Measurements from ENCODE around the gene SDK2. TPM values are rescaled to one million over a fixed set of nuclear protein-coding genes. Genes with fewer than 3 reads are reported as not detected.

Gene SDK2
- total and polyA plus RNA-seq, 2 experiments from 2014 or later, result 0.74 to 5.1 TPM

DNA sequence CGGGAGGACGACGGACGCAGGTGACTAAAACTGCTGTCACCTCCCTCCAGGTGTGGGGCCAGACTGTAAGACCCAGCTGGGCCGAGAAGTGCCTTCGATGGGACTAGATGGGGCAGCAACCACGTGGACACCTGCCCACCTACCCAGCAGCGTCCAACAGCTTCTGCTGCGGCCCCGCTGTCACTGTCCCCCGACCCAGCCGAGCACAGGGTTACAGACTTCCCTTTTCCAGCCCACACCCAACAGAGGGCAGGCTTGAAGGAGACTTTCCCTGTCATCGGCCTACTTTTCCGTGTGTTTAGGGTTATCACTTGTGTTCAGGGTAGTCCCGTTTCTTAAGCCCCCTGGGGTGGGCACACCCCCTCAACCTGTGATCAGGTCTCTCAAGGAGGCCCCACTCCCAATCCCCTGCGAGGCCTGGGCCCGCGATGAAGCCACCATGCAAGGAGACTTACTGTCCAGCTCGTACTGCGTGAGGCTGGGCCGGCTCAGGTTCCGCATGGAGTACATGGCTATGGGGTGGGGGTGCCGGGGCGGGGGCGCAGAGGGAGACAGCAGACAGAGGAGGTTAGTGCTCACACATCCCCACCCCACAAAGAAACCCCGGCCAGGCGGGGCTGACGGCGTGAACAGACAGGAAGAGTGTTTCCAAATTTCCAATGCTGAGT, 263.7 kb downstream of the SDK2 start:
- peaks cover 5% of the 10 kb centered on the region for H3K27me3 Mint-ChIP-seq (ENCODE audit: insufficient read depth, low read depth, poor library complexity)
- Histone ChIP-seq H4K20me1 (replicated peaks; ENCODE audit: insufficient read depth) (no peaks in the 10 kb centered on the region), H3F3A (replicated peaks; ENCODE audit: low read depth) (no peaks in the 10 kb centered on the region), H3K27me3 (ENCODE audit: insufficient read depth) (no peaks in the 10 kb centered on the region), H3K9me2 (ENCODE audit: insufficient read depth) (no peaks in the 10 kb centered on the region), H3K4me3 (no peak overlapping the region), H2AFZ (no peak overlapping the region), H3K4me2 (no peak overlapping the region), H3K79me2 (replicated peaks; ENCODE audit: insufficient read depth) (no peaks in the 10 kb centered on the region), H3K4me1 (ENCODE audit: insufficient read depth) (no peaks in the 10 kb centered on the region), H3K36me3 (ENCODE audit: insufficient read depth) (no peaks in the 10 kb centered on the region), H3K27ac (ENCODE audit: low read depth) (no peak overlapping the region)
- H3K4me1 Mint-ChIP-seq, result peaks cover 3% of the 10 kb centered on the region; the same call in 1 of the 3 replicates
- H3K36me3 Mint-ChIP-seq (ENCODE audit: low read depth), result no peaks in the 10 kb centered on the region
- no peaks in the 10 kb centered on the region for H3K9me3 Mint-ChIP-seq
- DNase-seq (ENCODE audit: low spot score), result no peak
- H3K27ac Mint-ChIP-seq, result no peak overlapping the region
- H3K4me3 Mint-ChIP-seq, result no peak overlapping the region
- ATAC-seq, result peak; percentile 41; the same call in 2 of the 3 replicates
- TF ChIP-seq CREB1 (CRISPR knock-in tag; IDR thresholded peaks at IDR 0.05; ENCODE audit: low read depth) (no peak), ZNF331 (CRISPR knock-in tag; IDR thresholded peaks at IDR 0.05; ENCODE audit: low read depth) (no peak), EZH2phosphoT487 (IDR thresholded peaks at IDR 0.05; ENCODE audit: unreplicated experiment) (no peak), EZH2 (IDR thresholded peaks at IDR 0.05; ENCODE audit: low read depth, unreplicated experiment) (no peak), POLR2AphosphoS5 (IDR thresholded peaks at IDR 0.05; ENCODE audit: low read depth) (no peak), NANOG (IDR thresholded peaks at IDR 0.05; ENCODE audit: borderline replicate concordance) (no peak), ZNF114 (CRISPR knock-in tag; IDR thresholded peaks at IDR 0.05) (no peak), JUNB (IDR thresholded peaks at IDR 0.05; ENCODE audit: unreplicated experiment) (no peak), STAT1 (IDR thresholded peaks at IDR 0.05; ENCODE audit: unreplicated experiment) (no peak)
- TF ChIP-seq, protein P1, sequence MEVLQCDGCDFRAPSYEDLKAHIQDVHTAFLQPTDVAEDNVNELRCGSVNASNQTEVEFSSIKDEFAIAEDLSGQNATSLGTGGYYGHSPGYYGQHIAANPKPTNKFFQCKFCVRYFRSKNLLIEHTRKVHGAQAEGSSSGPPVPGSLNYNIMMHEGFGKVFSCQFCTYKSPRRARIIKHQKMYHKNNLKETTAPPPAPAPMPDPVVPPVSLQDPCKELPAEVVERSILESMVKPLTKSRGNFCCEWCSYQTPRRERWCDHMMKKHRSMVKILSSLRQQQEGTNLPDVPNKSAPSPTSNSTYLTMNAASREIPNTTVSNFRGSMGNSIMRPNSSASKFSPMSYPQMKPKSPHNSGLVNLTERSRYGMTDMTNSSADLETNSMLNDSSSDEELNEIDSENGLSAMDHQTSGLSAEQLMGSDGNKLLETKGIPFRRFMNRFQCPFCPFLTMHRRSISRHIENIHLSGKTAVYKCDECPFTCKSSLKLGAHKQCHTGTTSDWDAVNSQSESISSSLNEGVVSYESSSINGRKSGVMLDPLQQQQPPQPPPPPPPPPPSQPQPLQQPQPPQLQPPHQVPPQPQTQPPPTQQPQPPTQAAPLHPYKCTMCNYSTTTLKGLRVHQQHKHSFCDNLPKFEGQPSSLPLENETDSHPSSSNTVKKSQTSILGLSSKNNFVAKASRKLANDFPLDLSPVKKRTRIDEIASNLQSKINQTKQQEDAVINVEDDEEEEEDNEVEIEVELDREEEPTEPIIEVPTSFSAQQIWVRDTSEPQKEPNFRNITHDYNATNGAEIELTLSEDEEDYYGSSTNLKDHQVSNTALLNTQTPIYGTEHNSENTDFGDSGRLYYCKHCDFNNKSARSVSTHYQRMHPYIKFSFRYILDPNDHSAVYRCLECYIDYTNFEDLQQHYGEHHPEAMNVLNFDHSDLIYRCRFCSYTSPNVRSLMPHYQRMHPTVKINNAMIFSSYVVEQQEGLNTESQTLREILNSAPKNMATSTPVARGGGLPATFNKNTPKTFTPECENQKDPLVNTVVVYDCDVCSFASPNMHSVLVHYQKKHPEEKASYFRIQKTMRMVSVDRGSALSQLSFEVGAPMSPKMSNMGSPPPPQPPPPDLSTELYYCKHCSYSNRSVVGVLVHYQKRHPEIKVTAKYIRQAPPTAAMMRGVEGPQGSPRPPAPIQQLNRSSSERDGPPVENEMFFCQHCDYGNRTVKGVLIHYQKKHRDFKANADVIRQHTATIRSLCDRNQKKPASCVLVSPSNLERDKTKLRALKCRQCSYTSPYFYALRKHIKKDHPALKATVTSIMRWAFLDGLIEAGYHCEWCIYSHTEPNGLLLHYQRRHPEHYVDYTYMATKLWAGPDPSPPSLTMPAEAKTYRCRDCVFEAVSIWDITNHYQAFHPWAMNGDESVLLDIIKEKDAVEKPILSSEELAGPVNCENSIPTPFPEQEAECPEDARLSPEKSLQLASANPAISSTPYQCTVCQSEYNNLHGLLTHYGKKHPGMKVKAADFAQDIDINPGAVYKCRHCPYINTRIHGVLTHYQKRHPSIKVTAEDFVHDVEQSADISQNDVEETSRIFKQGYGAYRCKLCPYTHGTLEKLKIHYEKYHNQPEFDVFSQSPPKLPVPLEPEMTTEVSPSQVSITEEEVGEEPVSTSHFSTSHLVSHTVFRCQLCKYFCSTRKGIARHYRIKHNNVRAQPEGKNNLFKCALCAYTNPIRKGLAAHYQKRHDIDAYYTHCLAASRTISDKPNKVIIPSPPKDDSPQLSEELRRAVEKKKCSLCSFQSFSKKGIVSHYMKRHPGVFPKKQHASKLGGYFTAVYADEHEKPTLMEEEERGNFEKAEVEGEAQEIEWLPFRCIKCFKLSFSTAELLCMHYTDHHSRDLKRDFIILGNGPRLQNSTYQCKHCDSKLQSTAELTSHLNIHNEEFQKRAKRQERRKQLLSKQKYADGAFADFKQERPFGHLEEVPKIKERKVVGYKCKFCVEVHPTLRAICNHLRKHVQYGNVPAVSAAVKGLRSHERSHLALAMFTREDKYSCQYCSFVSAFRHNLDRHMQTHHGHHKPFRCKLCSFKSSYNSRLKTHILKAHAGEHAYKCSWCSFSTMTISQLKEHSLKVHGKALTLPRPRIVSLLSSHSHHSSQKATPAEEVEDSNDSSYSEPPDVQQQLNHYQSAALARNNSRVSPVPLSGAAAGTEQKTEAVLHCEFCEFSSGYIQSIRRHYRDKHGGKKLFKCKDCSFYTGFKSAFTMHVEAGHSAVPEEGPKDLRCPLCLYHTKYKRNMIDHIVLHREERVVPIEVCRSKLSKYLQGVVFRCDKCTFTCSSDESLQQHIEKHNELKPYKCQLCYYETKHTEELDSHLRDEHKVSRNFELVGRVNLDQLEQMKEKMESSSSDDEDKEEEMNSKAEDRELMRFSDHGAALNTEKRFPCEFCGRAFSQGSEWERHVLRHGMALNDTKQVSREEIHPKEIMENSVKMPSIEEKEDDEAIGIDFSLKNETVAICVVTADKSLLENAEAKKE (CRISPR knock-in tag; IDR thresholded peaks at IDR 0.05), result no peak
- TF ChIP-seq, protein P2, sequence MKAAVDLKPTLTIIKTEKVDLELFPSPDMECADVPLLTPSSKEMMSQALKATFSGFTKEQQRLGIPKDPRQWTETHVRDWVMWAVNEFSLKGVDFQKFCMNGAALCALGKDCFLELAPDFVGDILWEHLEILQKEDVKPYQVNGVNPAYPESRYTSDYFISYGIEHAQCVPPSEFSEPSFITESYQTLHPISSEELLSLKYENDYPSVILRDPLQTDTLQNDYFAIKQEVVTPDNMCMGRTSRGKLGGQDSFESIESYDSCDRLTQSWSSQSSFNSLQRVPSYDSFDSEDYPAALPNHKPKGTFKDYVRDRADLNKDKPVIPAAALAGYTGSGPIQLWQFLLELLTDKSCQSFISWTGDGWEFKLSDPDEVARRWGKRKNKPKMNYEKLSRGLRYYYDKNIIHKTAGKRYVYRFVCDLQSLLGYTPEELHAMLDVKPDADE (IDR thresholded peaks at IDR 0.05), result no peak
- TF ChIP-seq, protein P3, sequence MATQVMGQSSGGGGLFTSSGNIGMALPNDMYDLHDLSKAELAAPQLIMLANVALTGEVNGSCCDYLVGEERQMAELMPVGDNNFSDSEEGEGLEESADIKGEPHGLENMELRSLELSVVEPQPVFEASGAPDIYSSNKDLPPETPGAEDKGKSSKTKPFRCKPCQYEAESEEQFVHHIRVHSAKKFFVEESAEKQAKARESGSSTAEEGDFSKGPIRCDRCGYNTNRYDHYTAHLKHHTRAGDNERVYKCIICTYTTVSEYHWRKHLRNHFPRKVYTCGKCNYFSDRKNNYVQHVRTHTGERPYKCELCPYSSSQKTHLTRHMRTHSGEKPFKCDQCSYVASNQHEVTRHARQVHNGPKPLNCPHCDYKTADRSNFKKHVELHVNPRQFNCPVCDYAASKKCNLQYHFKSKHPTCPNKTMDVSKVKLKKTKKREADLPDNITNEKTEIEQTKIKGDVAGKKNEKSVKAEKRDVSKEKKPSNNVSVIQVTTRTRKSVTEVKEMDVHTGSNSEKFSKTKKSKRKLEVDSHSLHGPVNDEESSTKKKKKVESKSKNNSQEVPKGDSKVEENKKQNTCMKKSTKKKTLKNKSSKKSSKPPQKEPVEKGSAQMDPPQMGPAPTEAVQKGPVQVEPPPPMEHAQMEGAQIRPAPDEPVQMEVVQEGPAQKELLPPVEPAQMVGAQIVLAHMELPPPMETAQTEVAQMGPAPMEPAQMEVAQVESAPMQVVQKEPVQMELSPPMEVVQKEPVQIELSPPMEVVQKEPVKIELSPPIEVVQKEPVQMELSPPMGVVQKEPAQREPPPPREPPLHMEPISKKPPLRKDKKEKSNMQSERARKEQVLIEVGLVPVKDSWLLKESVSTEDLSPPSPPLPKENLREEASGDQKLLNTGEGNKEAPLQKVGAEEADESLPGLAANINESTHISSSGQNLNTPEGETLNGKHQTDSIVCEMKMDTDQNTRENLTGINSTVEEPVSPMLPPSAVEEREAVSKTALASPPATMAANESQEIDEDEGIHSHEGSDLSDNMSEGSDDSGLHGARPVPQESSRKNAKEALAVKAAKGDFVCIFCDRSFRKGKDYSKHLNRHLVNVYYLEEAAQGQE (IDR thresholded peaks at IDR 0.05; ENCODE audit: unreplicated experiment), result no peak
- TF ChIP-seq, protein P4, sequence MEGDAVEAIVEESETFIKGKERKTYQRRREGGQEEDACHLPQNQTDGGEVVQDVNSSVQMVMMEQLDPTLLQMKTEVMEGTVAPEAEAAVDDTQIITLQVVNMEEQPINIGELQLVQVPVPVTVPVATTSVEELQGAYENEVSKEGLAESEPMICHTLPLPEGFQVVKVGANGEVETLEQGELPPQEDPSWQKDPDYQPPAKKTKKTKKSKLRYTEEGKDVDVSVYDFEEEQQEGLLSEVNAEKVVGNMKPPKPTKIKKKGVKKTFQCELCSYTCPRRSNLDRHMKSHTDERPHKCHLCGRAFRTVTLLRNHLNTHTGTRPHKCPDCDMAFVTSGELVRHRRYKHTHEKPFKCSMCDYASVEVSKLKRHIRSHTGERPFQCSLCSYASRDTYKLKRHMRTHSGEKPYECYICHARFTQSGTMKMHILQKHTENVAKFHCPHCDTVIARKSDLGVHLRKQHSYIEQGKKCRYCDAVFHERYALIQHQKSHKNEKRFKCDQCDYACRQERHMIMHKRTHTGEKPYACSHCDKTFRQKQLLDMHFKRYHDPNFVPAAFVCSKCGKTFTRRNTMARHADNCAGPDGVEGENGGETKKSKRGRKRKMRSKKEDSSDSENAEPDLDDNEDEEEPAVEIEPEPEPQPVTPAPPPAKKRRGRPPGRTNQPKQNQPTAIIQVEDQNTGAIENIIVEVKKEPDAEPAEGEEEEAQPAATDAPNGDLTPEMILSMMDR (conservative IDR thresholded peaks at IDR 0.05; ENCODE audit: low read depth in 2 of 2), result no peak; a peak in 1 of 4 replicates
